ENCODE measurements around the gene NRXN3. TPM values are rescaled to one million over a fixed set of nuclear protein-coding genes. Genes with fewer than 3 reads are reported as not detected.

The NRXN3 gene
- total RNA-seq, 4 donors from 2014 or later = 0.04 to 0.16 TPM; not detected in 2

DNA sequence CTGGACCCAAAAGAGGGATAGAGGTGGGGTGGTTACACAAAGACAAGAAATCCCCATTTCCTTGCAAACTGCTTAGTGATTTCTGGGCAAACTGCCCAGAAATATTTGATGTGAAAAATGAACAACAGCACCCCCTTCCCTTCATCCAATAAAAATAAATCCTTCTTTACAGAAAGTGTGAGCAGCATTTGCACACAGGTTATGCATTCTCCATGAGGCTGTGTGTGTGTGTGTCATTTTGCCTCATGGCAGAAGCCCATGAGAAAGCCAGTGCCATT, 17.2 kb upstream of the NRXN3 start:
- Histone ChIP-seq H3K27ac (no peak overlapping the region), H3K4me1 (no peaks in the 10 kb centered on the region), H3K4me3 (no peak overlapping the region), H3K36me3 (no peaks in the 10 kb centered on the region), H3K9me3 (no peaks in the 10 kb centered on the region), H3K27me3 (no peaks in the 10 kb centered on the region)
- in situ Hi-C loops (cut with MboI; ENCODE audit: low sequenced_read_pairs in 4 of 4) = no loop called here
- DNase-seq (no peak), ATAC-seq (no peak)
- TF ChIP-seq POLR2A (IDR thresholded peaks at IDR 0.05) = no peak
- TF ChIP-seq, protein P1, sequence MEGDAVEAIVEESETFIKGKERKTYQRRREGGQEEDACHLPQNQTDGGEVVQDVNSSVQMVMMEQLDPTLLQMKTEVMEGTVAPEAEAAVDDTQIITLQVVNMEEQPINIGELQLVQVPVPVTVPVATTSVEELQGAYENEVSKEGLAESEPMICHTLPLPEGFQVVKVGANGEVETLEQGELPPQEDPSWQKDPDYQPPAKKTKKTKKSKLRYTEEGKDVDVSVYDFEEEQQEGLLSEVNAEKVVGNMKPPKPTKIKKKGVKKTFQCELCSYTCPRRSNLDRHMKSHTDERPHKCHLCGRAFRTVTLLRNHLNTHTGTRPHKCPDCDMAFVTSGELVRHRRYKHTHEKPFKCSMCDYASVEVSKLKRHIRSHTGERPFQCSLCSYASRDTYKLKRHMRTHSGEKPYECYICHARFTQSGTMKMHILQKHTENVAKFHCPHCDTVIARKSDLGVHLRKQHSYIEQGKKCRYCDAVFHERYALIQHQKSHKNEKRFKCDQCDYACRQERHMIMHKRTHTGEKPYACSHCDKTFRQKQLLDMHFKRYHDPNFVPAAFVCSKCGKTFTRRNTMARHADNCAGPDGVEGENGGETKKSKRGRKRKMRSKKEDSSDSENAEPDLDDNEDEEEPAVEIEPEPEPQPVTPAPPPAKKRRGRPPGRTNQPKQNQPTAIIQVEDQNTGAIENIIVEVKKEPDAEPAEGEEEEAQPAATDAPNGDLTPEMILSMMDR (IDR thresholded peaks at IDR 0.05 in 4 of 5, conservative IDR thresholded peaks at IDR 0.05 in 1 of 5) = no peak
- intact Hi-C loops (cut with DNase I; ENCODE audit: low total_unique reads) = no loop called here

DNA sequence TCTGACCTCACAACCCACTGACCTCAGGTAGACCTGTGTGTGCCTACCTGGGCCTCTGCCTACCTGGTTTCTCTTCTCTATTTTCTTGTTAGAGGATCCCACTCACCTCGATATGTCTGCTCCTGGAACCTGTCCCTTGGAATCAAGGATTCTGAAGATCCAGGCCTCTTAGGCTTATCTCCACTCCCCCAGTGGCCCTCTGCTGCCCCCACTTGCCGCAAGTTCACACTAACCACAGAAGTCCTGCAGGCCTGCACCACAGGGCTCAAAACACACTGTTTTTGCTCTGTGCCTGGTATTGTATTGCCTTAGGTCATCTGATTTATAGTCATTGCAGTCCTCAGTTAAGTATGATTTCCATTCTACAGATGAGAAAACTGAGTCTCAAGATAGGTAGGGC, 15.3 kb upstream of the NRXN3 start:
- ATAC-seq (no peak), DNase-seq (no peak)
- no peaks in the 10 kb centered on the region for H3K9me3 ChIP-seq
- no peaks in the 10 kb centered on the region for H3K27me3 ChIP-seq
- H3K4me1 ChIP-seq = no peaks in the 10 kb centered on the region
- intact Hi-C loops (cut with DNase I; ENCODE audit: low total_unique reads) = no loop called here
- in situ Hi-C loops (cut with MboI; ENCODE audit: low sequenced_read_pairs in 4 of 4) = no loop called here
- H3K4me3 ChIP-seq = no peak overlapping the region
- H3K36me3 ChIP-seq = no peaks in the 10 kb centered on the region
- TF ChIP-seq POLR2A (IDR thresholded peaks at IDR 0.05) = no peak
- TF ChIP-seq, protein P1 (IDR thresholded peaks at IDR 0.05 in 4 of 5, conservative IDR thresholded peaks at IDR 0.05 in 1 of 5) = no peak
- no peak overlapping the region for H3K27ac ChIP-seq

DNA sequence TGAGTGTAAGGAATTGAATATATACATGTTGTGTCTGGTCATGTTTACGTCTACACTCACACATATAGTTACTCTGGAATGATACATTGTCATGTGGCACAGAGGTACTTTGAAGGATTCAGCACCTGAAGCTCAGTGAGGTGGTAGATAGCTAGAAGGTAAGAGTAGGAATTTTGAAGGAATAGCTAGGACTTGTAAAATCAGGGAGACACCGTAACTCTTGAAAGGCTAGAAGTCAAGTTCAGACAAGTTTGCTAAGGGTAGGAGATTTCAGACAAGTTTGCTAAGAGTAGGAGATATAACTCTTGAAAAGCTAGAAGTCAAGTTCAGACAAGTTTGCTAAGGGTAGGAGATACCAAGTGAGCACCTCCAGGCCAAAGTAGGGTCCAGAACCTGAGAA, 14.0 kb upstream of the NRXN3 start:
- Histone ChIP-seq H3K27me3 (no peaks in the 10 kb centered on the region), H3K4me1 (no peaks in the 10 kb centered on the region), H3K36me3 (no peaks in the 10 kb centered on the region), H3K9me3 (no peaks in the 10 kb centered on the region), H3K27ac (no peak overlapping the region), H3K4me3 (no peak overlapping the region)
- no peak for ATAC-seq
- intact Hi-C loops (cut with DNase I; ENCODE audit: low total_unique reads) (no loop called here), in situ Hi-C loops (cut with MboI; ENCODE audit: low sequenced_read_pairs in 4 of 4) (no loop called here)
- DNase-seq = no peak
- no peak for TF ChIP-seq POLR2A (IDR thresholded peaks at IDR 0.05)
- TF ChIP-seq, protein P1 (IDR thresholded peaks at IDR 0.05 in 4 of 5, conservative IDR thresholded peaks at IDR 0.05 in 1 of 5) = no peak

DNA sequence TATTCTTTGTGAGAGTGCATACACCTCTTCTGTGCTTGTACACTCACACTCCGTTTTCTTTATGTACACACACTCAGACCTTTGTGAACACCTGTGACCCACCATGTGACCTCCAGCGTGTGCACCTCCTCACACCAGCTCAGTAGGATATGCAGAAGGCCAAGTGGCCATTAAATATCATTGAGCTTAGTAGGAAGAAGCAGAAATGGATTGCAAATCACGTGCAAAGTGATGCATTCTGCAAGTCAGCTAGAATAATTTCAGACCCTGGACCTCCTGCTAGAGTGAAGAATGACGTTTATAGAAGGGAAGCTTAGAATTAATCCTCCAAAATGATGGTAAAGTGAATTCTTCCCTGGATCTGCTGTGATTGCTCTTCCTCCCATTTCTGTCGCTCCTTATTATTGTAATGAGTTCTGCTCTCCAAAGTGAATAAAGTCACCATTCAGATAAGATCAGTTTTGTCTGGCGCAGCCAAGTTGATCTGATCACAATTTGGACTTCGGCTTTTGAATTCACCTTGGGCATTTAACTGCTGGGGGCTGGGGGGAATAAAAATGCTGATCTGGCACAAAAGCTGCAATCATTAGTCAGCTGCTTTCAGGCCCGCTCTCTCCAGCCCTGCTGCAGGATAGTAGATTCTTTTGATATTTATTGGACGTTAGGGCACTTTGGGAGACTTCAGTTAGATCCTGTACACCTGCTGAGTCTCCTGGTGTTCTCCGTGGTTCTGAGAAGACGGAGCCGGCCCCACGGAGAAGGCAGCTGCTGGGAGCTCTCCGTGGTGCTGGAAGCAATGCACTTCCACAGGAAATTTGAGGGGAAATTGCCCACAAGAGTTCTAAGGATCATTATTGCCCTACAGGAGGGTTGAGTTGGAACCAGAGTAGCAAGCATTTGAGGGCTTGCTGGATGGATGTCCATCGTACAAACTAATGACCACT, 12.4 kb upstream of the NRXN3 start:
- ATAC-seq (no peak), DNase-seq (no peak)
- Histone ChIP-seq H3K36me3 (no peaks in the 10 kb centered on the region), H3K9me3 (no peaks in the 10 kb centered on the region), H3K4me3 (no peak overlapping the region), H3K4me1 (no peaks in the 10 kb centered on the region), H3K27me3 (peaks cover 0 to 2% (median 0%) of the 10 kb centered on the region in 3 donors), H3K27ac (no peak overlapping the region)
- in situ Hi-C loops (cut with MboI; ENCODE audit: low sequenced_read_pairs in 4 of 4) (no loop called here), intact Hi-C loops (cut with DNase I; ENCODE audit: low total_unique reads) (no loop called here)
- no peak for TF ChIP-seq POLR2A (IDR thresholded peaks at IDR 0.05)
- TF ChIP-seq, protein P1 (IDR thresholded peaks at IDR 0.05 in 4 of 5, conservative IDR thresholded peaks at IDR 0.05 in 1 of 5) = no peak
